ENCODE data around the gene ZNF208.

Gene ZNF208

DNA sequence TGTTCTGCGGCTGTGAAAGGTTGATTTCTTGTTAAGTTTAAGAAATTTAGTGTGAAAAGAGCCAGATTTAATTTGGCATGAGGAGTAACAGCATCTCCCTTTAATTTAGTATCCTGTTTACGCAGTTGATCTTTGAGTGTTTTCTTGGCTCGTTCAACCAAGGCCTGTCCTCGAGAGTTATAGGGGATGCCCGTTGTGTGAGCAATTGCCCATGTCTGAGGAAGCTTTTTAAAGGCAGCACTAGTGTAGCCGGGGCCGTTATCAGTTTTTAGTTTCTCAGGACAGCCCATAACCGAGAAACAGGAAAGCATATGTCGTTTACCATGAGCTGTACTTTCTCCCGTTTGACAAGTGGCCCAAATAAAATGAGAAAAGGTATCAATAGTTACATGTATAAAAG lies 127.2 kb downstream of the ZNF208 start:
- DNase-seq = no peak

Measured in NCI-H2081 (cell line).